Putamen (tissue), 1 donor: ENCODE results near the gene UBXN1.
"Not testable (repeated sequence)": the region's sequence is repeated elsewhere in the genome, so short reads cannot be mapped to it uniquely, and the experiment has no call there.

ENCODE experiments used
- DNase-seq: peaks from one replicate; pipeline ENCODE4 v3.0.0-alpha.2; 2016; ENCODE audit warnings: low spot score

The UBXN1 gene

GRCh38 chr11:62671608-62672389 is 7.1 kb downstream of the UBXN1 start, which contains the start of the genes LBHD1 and UQCC3:
LBHD1 (minus strand) TSS chr11:62672267; CDS start chr11:62670031, 2,236 bp downstream.
UQCC3 (plus strand) TSS chr11:62671673; CDS start chr11:62671746, 73 bp downstream.
- DNase-seq, result peak; percentile 87

DNA sequence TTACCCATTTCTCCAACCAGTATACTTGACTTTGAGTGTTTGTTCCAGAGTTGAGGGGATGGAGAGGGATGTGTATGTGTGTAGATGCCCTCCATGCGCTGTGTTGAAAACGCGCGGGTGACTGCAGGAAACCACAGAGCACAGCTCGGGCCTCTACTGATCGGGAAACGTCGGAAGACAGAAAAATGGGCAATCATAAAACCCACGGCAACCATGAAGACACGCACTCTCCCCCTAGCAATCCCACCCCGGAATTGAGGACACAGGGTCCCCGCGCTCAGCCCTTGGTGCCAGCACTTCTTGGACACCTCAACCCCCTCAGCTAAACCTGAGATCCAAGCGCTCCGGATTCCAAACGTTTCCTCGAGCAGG is 7.7 kb downstream of the UBXN1 start:
- DNase-seq, result no peak

DNA sequence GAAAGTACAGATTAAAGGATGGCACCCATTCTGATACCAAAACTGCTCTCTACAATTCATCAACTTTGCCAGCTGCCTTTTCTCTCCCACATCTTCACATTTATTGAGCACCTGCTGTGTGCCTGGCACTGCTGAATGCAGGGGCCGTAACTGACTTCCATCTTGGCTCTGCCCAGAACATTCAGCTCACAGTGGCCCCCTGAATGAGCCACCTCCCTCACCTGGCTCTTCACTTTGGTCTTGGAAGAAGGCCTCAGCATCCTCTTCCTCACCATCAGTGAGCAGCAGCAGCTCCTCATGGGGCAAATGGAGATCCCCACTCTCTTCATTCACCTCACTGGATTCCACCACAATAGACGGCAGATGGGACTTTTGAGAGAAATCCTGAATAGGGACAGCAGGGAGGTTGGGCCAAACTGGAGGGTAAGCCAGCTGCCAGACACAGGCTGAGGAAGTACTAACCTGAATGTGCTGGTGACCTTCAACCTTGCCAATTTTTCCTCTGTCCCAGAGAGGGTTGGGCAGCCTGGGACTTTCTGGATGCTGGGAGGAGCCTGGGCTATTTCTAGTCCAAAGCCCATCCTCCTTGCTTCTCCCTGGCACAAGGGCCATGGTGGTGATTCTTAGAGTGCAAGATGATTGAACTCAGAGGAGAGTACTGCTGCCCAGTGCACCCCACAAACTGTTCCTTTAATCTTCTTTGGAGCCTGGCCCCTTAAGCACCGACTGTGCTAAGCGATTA is 9.3 kb downstream of the UBXN1 start:
- DNase-seq, result no peak

DNA sequence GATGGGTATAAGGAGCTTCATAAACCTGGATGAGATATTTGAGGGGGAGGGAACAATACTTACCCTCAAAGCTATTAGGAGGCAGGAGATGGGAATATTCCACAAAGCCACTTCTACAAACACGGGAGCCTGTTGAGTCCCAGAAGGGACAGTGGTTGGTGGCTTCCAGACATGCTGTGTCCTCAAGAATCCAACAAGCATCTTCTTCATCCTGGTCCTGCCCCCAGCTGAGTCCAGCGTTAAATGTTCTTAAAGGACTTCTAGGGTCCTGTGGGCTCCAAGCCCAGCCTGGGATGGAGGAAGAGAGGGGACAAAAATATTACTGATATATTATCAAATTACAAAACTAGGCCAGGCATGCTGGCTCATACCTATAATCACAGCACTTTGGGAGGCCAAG is 11.4 kb downstream of the UBXN1 start:
- no peak for DNase-seq

- no peak for DNase-seq
Measured at GRCh38 chr11:62666259-62666926, 12.5 kb downstream of the UBXN1 start.

DNA sequence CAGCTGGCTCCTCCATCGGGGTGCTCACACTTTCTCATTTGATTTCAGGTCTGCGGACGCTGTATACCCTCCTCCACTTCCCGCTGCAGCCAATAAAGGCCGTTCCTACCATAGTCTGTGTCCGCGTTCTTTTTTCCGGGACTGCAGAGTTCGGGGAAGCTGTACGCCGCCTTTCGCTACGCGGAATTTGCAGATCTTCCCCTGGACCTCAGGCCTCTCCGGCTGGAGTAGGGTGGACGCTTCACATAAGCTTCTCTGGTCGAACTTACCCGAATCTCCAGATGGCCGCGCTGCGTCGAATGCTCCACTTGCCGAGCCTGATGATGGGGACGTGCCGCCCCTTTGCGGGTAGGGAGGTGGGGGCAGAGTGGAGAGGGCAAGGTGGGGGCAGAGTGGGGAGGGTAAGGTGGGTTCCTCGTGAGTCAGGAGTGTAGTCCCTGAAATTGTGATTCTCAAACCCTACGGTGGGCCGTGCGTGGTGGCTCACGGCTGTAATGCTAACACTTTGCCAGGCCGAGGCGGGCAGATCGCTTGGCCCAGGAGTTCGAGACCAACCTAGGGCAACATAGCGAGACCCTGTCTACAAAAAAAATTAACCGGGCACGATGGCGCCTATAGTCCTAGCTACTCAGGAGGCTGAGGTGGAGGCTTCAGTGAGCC is 13.1 kb downstream of the UBXN1 start:
- DNase-seq, result no peak

- DNase-seq, result peak; percentile 93
Measured at GRCh38 chr11:62665075-62665598, 13.7 kb downstream of the UBXN1 start, which contains the start of the genes C11orf98 and CSKMT. C11orf98 (minus strand) TSS chr11:62665210; CDS start chr11:62665169, 41 bp downstream. CSKMT (plus strand) TSS chr11:62665312; CDS start chr11:62665880, 568 bp downstream.

DNA sequence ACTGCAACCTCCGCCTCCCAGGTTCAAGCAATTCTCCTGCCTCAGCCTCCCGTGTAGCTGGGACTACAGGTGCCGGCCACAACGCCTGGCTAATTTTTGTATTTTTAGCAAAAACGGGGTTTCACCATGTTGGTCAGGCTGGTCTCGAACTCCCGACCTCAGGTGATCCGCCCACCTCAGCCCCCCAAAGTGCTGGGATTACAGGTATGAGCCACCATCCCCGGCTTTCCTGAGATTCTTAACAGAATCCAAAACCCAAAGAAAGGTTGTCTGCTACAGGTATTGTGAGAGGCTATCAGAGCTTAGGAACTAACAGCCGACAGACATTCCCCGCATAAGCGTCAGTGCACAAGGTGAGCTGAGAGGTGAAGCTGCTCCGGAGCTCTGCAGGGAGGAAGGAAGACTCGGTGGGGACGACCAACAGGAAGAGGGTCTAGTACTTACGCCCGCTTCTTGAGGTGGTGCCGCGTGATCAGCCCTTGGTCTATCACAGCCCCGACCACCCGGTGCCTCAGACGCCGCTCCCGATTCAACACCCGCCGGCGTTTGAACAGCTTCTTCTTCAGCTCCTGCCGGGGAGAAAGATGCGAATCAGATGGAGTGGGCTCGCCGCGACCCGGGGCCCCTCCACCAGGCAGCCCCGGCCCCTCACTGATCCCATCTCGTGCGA is 14.3 kb downstream of the UBXN1 start:
- DNase-seq, result no peak

DNA sequence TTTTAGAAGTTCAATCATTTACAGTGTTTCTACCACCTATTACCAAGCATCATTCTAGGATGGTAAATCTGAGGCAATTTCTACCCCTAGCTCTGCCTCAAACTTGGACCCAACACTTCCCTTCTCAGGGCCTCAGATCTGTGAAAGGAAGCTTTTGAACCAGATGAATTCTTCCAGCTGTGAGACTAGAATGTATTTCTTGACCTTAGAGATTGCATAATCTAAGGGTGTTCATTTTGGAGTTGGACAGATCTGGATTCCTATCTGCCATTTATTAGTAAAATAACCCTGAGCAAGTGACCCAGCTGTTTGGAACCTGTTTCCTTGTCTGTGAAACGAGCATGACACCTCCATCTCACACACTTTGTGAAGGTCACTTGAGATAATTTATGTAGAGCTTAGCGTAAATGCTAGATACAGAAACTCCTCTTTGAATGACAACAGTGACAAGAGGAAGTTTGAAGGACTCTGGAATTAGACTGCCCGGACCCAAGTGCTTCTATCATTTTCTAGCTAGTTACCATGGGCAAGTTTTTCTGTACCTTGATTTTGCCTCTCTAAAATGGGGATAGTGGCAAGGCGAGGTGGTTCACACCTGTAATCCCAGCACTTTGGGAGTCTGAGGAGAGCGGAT is 22.0 kb downstream of the UBXN1 start:
- DNase-seq, result no peak

- DNase-seq, result no peak
Measured at GRCh38 chr11:62654297-62654696, 24.6 kb downstream of the UBXN1 start.

DNA sequence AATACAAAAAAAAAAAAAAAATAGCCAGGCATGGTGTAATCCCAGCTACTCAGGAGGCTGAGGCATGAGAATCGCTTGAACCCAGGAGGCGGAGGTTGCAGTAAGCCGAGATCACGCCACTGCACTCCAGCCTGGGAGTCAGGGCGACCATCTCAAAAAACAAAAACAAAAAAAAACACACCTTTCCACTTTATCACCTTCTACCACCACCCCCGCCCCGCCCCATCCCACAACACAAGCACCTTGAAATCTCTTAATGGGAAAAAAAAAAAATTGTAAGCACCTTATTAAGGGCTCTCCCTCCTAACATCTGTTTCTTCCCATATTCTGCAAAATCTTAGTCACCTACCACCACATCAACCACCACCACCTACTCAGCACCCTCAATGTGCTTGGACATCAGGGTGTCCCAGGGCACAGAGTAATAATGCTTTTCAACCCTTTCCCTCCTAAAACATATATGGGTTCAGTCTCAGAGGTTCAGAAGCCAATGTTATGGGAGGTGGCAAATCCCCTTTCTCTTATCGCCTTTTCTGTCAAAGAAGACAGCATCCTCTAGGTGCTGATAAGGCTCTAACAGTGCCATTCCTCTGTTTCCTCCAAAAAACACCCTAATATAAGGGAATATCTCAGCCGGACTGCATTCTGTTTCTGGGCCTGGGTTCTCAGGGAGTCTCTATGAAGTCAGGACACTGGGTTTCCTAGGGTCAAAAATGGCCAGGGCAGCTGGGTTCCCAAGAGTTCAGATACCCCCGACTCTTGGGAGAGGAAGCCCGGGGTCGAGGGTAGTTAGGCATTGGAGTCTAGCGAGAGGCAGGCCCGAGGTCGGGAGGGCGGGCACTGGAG is 26.5 kb downstream of the UBXN1 start:
- DNase-seq, result no peak

- not testable (repeated sequence) for DNase-seq
Measured at GRCh38 chr11:62650283-62650682, 28.6 kb downstream of the UBXN1 start.

- DNase-seq, result no peak
Measured at GRCh38 chr11:62649486-62649885, 29.4 kb downstream of the UBXN1 start.

DNA sequence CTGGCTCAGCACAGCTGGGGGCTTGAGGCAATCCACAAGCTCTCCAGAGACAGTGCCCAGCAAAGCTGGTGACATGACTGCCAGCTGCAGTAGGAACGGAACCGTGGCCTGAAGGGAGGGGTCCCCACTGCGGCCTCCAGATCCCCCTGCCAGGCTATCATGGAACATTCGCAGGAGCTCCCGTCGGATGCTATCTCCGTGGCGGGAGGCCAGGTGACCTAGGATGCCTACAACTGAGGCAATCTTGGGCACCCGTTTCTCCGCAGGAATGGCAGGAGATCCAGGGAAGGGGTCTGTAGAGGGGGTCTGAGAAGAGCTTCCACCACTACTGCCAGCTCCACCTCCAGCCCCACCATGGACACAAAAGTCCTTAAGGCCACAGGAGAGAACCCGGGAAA is 29.9 kb downstream of the UBXN1 start:
- no peak for DNase-seq

DNA sequence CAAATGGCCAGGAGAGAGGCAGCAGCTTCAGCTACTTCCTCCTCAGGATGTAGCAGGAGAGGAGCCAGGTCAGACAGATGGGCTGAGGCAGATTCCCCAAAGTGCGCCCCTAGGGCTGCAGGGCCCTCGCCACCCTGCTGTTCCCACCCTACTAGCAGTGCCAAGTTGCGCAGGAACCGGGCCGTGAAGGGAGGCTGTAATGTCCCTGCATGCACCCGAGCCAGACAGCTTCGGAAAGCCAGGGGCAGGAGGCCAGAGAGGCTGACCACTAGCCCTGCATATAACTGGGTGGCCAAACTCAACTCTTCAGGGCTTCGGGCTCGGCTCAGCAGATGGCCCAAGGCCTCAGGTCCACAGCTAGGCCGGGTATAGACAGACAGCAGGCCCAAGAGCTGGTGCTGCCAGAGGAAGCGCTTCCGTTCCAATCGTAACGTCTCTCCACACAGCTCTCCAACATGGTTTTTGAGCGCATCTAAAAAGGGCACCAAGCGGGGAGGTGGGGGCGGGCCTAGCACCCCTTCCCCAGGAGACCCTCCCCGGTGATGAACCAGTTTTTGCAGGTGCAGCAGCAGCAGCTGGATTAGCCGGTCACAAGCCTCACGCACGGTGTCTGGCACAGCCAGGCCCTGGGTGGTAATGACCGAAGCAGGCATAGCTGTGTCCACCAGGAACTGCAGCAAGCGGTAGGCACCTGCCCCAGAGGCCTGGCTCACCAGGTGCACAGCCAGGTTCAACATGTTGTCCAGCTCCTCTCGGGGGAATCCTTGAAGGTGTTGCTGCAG is 30.5 kb downstream of the UBXN1 start:
- no peak for DNase-seq

GRCh38 chr11:62647609-62648005 is 31.3 kb downstream of the UBXN1 start:
- no peak for DNase-seq

DNA sequence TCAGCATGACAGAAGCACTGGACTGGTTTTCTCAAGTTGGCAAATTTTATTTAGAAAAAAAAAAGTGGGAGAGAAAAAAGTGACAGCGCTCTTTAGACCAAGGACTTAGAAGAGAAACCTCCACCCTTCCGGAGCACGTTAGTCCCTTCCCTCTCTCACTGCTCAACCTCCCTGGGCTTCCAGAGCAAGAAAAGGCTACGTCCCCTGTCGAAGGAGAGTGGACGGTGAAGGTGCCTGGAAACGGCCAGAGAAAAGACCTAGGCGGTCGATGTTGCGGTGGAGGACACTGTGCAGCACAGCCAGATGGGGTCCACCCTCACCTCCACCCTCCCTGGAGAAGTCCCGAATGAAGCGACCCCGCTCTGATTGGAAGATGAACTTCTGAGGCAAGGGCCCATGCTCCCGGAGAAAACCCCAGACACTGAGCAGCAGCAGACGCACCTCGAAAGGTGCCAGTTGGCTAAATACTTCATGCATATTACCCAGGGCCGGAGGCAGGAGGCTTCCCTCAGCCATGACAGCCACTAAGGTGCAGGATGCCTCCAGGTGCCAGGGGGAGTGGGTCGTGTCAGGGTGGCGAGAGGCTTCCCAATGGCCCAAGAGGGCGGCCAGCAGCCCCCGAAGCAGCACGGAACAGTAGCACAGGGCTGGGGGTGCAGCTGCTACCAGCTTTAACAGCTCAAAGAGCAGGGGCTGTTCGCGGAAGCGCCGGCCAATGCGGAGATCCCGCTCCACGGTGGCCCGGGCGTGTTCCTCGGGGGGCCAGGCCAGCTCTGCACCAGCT is 31.9 kb downstream of the UBXN1 start:
- no peak for DNase-seq
